Measurements from ENCODE around the gene ZSCAN16. TPM values are rescaled to one million over a fixed set of nuclear protein-coding genes. Genes with fewer than 3 reads are reported as not detected.
A peak's percentile ranks its signal among the peaks of the same experiment; 100 is the strongest.

ZSCAN16 gene
- total RNA-seq, 2 experiments from 2014 or later, result 7.6 to 8.6 TPM

DNA sequence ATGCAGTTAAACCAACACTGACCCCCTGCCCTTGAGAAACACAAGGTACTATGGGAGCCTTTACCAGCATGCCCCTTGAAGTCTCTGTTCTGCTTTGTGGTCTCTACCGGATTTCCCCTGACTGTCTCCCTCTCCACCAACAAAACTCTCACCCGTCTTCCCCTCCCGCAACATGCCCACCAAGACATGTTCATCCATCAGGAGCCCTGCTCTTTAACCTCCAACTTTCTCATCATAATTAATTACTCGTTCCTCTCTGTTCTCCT, 43.0 kb upstream of the ZSCAN16 start:
- BruUV-seq (replicated peaks), result no TSS peak
- POLR2A ChIA-PET, result interaction anchor here (0.7 to 1.4 kb wide), 4 partner anchors 12 to 68 kb away, joined by 3 read pairs; no protein-coding TSS in a partner anchor
- DNase-seq (ENCODE audit: low spot score), result peak; percentile 73
- H3K79me2 ChIP-seq (ENCODE audit: insufficient read depth, low read depth, low read length), result no peaks in the 10 kb centered on the region; the same call in 1 of the 2 replicates
- CTCF ChIA-PET (ENCODE audit: unreplicated experiment), result no interaction called here
- peak overlapping the region; percentile 78 for H2AFZ ChIP-seq (ENCODE audit: low read length)
- peak overlapping the region; percentile 87 for H3K4me3 ChIP-seq (ENCODE audit: low read depth, low read length, poor library complexity, severe bottlenecking)
- H3K4me2 ChIP-seq (ENCODE audit: low read length), result peak overlapping the region; percentile 81
- H3K36me3 ChIP-seq (ENCODE audit: insufficient read depth, low read length), result peaks cover 10% of the 10 kb centered on the region; the same call in 1 of the 2 replicates
- no peaks in the 10 kb centered on the region for H3K9me2 ChIP-seq (ENCODE audit: insufficient read depth, low read length)
- intact Hi-C loops (cut with micrococcal nuclease; ENCODE audit: unreplicated experiment), result loop anchor here (2.0 to 10.0 kb wide), 5 partner anchors 55 to 607 kb away; partner anchors contain the start of gene ZNF184
- peak overlapping the region; percentile 70 for H3K27ac ChIP-seq (ENCODE audit: low read depth, low read length, poor library complexity, severe bottlenecking)
- peaks cover 12% of the 10 kb centered on the region for H3K4me1 ChIP-seq (ENCODE audit: insufficient read depth, low read length, poor library complexity, severe bottlenecking)
- TF ChIP-seq, protein P1, sequence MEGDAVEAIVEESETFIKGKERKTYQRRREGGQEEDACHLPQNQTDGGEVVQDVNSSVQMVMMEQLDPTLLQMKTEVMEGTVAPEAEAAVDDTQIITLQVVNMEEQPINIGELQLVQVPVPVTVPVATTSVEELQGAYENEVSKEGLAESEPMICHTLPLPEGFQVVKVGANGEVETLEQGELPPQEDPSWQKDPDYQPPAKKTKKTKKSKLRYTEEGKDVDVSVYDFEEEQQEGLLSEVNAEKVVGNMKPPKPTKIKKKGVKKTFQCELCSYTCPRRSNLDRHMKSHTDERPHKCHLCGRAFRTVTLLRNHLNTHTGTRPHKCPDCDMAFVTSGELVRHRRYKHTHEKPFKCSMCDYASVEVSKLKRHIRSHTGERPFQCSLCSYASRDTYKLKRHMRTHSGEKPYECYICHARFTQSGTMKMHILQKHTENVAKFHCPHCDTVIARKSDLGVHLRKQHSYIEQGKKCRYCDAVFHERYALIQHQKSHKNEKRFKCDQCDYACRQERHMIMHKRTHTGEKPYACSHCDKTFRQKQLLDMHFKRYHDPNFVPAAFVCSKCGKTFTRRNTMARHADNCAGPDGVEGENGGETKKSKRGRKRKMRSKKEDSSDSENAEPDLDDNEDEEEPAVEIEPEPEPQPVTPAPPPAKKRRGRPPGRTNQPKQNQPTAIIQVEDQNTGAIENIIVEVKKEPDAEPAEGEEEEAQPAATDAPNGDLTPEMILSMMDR (conservative IDR thresholded peaks at IDR 0.05; ENCODE audit: low read length), result no peak
- TF ChIP-seq EZH2phosphoT487 (IDR thresholded peaks at IDR 0.05; ENCODE audit: borderline replicate concordance, low read depth, low read length), result no peak
- no peaks in the 10 kb centered on the region for H4K20me1 ChIP-seq (ENCODE audit: insufficient read depth, low read length)
- H3K9me3 ChIP-seq (ENCODE audit: low read length), result no peaks in the 10 kb centered on the region

DNA sequence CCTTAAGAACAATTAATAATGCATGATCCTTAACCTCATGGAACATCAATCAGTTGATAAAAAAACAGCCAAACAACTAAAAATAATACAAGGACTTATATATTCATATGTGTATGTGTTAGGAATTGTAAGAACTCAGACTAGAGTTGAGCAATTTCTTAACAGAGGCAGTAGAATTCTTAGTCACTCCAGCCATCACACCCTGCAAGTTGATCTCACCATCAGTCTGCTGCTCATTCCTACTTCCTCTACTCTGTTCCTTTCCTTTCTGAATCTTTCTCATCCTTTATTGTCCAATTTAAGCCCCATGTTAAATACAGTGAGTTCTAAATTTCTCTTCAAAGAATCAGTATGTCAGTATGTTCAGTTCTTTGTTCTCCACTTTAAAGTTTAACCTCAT, 41.5 kb upstream of the ZSCAN16 start:
- no peak overlapping the region for H3K27ac ChIP-seq (ENCODE audit: low read depth, low read length, poor library complexity, severe bottlenecking)
- BruUV-seq (replicated peaks), result no TSS peak

DNA sequence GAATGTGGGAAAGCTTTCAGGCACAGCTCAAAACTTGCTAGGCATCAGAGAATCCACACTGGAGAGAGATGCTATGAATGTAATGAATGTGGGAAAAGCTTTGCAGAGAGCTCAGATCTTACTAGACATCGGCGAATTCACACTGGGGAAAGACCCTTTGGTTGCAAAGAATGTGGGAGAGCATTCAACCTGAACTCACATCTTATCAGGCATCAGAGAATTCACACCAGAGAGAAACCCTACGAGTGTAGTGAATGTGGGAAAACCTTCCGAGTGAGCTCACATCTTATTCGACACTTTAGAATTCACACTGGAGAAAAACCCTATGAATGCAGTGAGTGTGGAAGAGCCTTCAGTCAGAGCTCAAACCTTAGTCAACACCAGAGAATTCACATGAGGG, 35.4 kb upstream of the ZSCAN16 start:
- CTCF ChIA-PET (ENCODE audit: unreplicated experiment), result no interaction called here

More for the DNA sequence above, 41.5 kb upstream of the ZSCAN16 start:
- peaks cover 22% of the 10 kb centered on the region; the same call in 1 of the 2 replicates for H3K36me3 ChIP-seq (ENCODE audit: insufficient read depth, low read length)
- TF ChIP-seq, protein P1 (conservative IDR thresholded peaks at IDR 0.05; ENCODE audit: low read length), result no peak
- no peak for TF ChIP-seq EZH2phosphoT487 (IDR thresholded peaks at IDR 0.05; ENCODE audit: borderline replicate concordance, low read depth, low read length)
- ChIA-PET CTCF (ENCODE audit: unreplicated experiment) (no interaction called here), POLR2A (no interaction called here)
- DNase-seq (ENCODE audit: low spot score), result no peak
- H3K79me2 ChIP-seq (ENCODE audit: insufficient read depth, low read depth, low read length), result no peaks in the 10 kb centered on the region; the same call in 1 of the 2 replicates
- no peaks in the 10 kb centered on the region for H4K20me1 ChIP-seq (ENCODE audit: insufficient read depth, low read length)
- intact Hi-C loops (cut with micrococcal nuclease; ENCODE audit: unreplicated experiment), result loop anchor here (10.0 kb wide), 1 partner anchor 608 kb away; the partner anchor contains the start of gene ZNF184
- no peaks in the 10 kb centered on the region for H3K9me3 ChIP-seq (ENCODE audit: low read length)
- no peaks in the 10 kb centered on the region for H3K9me2 ChIP-seq (ENCODE audit: insufficient read depth, low read length)
- no peak overlapping the region for H3K4me3 ChIP-seq (ENCODE audit: low read depth, low read length, poor library complexity, severe bottlenecking)
- H3K4me2 ChIP-seq (ENCODE audit: low read length), result no peak overlapping the region
- peaks cover 12% of the 10 kb centered on the region for H3K4me1 ChIP-seq (ENCODE audit: insufficient read depth, low read length, poor library complexity, severe bottlenecking)
- no peak overlapping the region for H2AFZ ChIP-seq (ENCODE audit: low read length)

More for the DNA sequence above, 35.4 kb upstream of the ZSCAN16 start:
- no peaks in the 10 kb centered on the region for H4K20me1 ChIP-seq (ENCODE audit: insufficient read depth, low read length)
- H3K9me2 ChIP-seq (ENCODE audit: insufficient read depth, low read length), result no peaks in the 10 kb centered on the region
- POLR2A ChIA-PET, result interaction anchor here (0.5 kb wide), 1 partner anchor 187 kb away, joined by 3 read pairs; no protein-coding TSS in a partner anchor
- H3K36me3 ChIP-seq (ENCODE audit: insufficient read depth, low read length), result peaks cover 52% of the 10 kb centered on the region
- no peak for DNase-seq (ENCODE audit: low spot score)
- H3K4me3 ChIP-seq (ENCODE audit: low read depth, low read length, poor library complexity, severe bottlenecking), result no peak overlapping the region
- no TSS peak for BruUV-seq (replicated peaks)
- H2AFZ ChIP-seq (ENCODE audit: low read length), result no peak overlapping the region
- intact Hi-C loops (cut with micrococcal nuclease; ENCODE audit: unreplicated experiment), result loop anchor here (10.0 kb wide), 1 partner anchor 614 kb away; the partner anchor contains the start of gene ZNF184
- no peak overlapping the region for H3K4me2 ChIP-seq (ENCODE audit: low read length)
- no peak overlapping the region for H3K27ac ChIP-seq (ENCODE audit: low read depth, low read length, poor library complexity, severe bottlenecking)
- no peaks in the 10 kb centered on the region for H3K79me2 ChIP-seq (ENCODE audit: insufficient read depth, low read depth, low read length)
- H3K9me3 ChIP-seq (ENCODE audit: low read length), result no peaks in the 10 kb centered on the region
- no peak for TF ChIP-seq EZH2phosphoT487 (IDR thresholded peaks at IDR 0.05; ENCODE audit: borderline replicate concordance, low read depth, low read length)
- TF ChIP-seq, protein P1 (conservative IDR thresholded peaks at IDR 0.05; ENCODE audit: low read length), result no peak
- H3K4me1 ChIP-seq (ENCODE audit: insufficient read depth, low read length, poor library complexity, severe bottlenecking), result no peaks in the 10 kb centered on the region

Measured in OCI-LY7 (cell line).